Endometrial microvascular endothelial cells (primary cell): ENCODE results near the gene SYT7. TPM values are rescaled to one million over a fixed set of nuclear protein-coding genes. Genes with fewer than 3 reads are reported as not detected.

Source experiments
- in situ Hi-C: cut with HindIII; loops from 2 replicates; pipeline ENCODE4 v1.10.0; 2017; ENCODE audit warnings: low sequenced_read_pairs, low pct_unique_long_range_greater_than_20kb; ENCODE audit errors: inconsistent ontology term
- total RNA-seq: library from RNA; depleted of rRNA; stranded (reverse); fragments of >200 nt; gene quantifications from one replicate; pipeline ENCODE4 v1.2.3, GENCODE V29; 2015; ENCODE audit errors: inconsistent ontology term

SYT7 gene
- total RNA-seq, 1 donor from 2014 or later, result not detected

- in situ Hi-C loops, result no loop called here
Measured at GRCh38 chr11:61587951-61588727, 7.3 kb upstream of the SYT7 start.

DNA sequence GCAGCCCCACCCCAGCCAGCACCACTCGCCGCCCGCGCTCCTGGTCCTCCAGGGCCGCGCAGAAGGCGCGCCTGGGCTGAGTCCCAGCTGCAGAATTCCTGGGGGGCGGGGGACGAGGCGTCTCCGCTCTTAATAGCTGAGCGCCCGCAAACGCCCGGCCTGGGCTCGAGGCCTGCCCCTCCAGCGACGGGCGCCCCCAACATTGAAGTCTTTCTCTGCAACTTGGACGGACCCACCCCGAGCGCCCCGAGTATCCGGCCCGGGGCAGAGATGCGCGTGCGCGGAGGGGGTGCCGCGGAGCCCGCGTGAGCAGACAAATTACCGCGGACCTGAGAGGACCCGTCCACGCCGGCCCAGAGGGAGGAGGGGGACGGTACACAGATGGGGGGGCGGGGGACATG is 6.7 kb upstream of the SYT7 start:
- in situ Hi-C loops, result no loop called here

GRCh38 chr11:61586792-61587430 is 6.0 kb upstream of the SYT7 start:
- in situ Hi-C loops, result no loop called here

DNA sequence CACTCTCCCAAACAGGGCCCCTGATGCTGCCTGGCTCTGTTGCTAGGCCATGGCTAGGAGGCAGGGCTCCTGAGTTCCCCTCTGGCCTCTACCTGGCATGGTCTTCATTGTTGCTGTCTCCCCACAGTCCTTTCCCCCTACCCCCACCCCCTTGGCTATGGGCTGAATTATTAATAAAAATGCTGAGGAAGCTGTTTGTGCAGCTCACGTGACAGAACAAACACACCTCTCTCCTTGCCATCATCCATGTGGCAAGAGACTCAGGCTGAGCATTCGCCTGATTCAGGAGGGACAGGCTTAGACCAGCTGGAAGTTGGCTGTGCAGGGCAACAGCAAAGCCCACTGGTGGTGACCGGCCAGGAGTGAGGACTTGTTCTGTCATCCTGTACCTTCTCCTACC is 4.2 kb upstream of the SYT7 start:
- in situ Hi-C loops, result no loop called here

DNA sequence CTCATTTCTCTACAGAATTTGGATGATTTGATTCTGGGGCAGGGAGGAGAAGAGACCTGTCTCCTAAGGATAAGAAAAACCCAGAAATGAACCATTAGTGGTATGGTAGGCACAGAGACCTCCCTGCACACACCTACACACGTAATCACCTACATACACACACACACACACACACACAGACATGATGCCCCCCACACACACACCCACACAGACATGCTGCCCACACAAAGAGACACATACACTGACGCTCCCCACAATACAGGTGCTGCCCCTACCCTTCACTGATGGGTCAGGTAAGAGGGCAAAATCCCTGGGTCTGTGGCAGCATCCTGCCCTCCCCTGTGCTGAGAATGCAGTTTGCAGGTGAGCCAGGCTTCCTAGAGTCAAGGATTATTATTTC is 1.1 kb upstream of the SYT7 start:
- in situ Hi-C loops, result no loop called here

GRCh38 chr11:61580271-61580888 is 496 bp downstream of the SYT7 start:
- in situ Hi-C loops, result no loop called here

GRCh38 chr11:61579676-61580270 is 1.1 kb downstream of the SYT7 start:
- in situ Hi-C loops, result no loop called here

DNA sequence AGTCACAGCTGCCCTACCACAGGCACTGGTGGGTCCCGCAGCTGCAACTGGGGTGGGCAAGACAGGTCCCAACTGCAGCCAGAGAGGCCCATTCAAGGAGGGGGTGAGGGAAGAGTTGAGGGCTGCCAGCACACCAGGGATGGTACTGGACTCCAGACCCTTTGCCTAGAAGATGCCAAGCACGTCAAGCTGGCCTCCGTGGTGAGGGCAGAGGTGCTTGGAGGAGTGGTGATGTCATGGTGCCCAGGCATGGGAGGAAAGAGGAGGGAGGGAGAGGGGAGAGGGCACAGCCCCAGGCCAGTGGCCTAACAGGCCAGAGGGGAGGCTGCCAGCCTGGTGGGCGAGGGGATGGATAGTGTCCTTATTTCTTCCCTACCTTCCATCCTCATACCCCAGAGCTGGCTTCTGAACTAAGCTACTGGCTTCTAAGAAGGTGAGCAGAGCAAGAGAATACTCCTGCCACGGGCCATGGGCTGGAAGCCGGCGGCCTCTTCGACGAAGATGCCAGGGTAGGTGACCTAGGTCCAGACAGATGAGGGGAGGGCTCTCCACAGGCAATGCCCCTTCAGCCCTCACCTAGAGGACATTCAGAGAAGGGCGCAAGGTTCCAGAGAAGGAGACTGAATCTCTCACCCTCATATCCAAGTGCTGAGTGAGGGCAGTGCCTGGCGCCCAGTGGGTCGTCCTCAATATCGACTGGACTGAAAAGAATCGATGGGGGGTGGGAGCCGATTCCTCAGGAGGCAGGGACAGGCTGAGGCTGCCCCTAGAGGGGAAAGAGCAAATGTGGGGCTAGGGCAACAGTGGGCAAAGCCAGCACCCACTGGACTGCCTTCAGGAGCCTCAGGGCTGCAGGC is 1.8 kb downstream of the SYT7 start:
- in situ Hi-C loops, result no loop called here

- in situ Hi-C loops, result no loop called here
Measured at GRCh38 chr11:61577383-61578118, 3.3 kb downstream of the SYT7 start.

DNA sequence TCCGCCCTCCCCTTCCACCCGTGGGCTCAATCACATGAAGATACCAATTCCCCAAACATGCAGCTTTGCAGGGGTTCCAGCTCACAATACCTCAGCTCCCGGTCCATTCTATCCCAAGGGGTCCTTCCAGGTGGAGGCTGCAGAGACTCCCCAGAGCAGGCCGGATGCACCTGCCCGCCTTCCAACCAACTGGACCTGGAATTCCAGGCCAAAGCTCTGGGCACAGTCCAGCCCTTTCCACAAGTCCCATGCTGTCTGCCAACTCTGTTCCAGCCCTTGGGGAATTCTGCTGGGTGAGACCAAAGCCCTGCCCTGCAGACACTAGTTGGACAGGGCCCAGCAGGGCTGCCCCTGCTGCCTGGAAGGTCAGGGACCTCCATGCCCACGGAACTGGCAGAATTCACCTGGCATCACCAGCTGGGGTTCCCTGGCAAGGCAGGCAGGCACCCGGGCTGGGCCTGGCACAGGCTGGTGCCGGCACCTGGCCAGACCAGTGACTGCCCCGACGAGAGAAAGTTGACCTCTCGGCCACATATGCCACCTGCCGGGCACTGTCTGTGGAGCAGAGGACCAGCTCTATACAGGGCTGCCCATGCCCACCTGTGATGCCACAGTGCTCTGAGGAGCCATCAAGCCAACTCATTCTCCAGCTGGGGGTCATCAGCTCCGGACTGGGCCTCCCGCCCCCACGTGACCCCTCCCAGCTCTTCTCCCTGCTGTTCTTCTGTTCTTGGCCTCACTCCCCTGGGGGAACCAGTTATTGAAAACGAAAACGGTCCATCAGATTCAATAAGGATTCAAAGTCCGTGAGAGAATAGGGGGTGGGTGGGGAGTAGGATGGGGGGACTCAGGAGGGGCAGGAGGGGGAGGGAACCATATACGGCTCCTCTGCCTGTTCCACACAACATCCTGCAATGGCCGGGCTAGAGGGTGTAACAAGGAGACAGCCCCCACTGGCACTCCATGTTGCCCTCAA is 4.7 kb downstream of the SYT7 start:
- in situ Hi-C loops, result no loop called here

GRCh38 chr11:61574611-61575010 is 6.3 kb downstream of the SYT7 start:
- in situ Hi-C loops, result no loop called here

- in situ Hi-C loops, result no loop called here
Measured at GRCh38 chr11:61572913-61573312, 8.0 kb downstream of the SYT7 start.

DNA sequence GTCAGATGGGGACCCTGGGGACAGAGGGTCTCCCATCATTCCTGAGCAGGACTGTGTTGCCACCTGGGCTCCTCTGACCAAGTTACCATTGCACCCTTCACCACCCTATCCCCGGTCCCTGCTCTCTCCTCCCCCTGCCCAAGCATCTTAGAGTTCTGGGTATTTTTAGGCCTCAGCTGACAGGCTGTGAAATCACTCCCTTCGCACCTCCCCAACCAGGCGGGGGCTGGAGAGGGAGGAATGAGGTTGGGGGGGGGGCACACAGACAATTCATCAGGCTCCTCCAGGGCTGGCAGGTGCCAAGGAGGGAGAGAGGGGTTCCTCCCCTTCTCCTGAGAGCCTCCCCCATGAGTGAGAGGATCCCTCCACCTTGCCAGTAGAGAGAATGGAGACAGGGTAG is 9.0 kb downstream of the SYT7 start:
- in situ Hi-C loops, result no loop called here

DNA sequence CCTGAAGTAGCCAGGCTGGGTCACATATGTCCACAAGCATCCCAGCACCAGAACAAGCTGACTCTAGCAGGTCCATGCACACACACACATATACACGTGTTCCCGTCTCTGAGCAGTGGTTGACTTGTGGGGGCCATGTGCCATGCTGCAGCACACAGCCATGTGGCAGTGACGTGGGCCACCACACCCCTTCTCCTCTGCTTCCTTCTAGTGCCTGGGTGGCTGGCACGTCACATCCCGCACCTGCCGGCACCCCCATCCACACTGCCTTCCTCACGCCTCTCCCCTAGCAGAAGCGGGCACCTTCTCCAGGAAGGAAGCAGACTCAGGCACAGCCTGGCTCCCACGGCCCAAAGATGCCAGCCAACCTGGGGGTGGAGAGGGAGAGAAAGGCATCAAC is 9.5 kb downstream of the SYT7 start:
- in situ Hi-C loops, result no loop called here

DNA sequence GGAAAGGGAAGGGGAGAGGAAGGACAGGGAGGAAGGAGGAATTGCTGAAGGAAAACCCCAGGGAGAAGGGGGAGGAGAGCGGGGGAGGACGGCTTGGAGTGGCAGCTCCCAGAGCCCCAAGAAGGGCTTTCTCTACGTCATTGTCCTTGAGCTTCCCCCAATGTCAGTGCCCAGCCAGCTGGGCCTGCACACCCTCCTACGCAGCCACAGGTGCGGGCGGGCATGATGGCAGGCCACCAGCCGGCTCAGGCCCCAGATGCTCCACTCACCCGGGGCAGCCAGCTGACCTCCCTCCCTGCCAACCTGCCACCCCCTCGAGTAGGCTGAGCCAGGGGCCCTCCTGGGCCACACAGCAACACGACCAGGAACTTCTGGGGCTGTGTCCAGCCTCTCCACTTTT is 11.2 kb downstream of the SYT7 start:
- in situ Hi-C loops, result no loop called here

DNA sequence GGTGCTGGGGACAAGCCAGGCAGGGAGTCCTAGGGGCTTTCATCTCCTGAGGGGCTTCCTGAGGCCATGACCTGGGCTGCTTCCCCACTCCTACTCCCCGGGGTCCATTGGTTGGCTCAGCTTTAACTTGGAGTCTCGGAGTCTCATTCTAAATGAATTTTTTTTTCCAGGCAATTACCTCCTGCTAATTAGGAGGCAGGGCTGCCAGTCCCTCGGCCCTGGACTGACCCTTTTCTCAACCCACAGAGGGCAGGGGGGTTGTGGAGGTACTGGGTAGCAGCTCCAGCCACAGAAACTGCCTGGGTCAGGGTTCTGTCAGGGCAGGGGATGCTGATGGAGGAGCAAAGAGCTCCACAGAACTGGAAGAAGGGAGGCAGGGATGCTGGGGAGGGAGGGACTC is 11.9 kb downstream of the SYT7 start:
- in situ Hi-C loops, result no loop called here

GRCh38 chr11:61567286-61568061 is 13.4 kb downstream of the SYT7 start:
- in situ Hi-C loops, result no loop called here
